Nephron (organoid): ENCODE measurements around the gene MYO16.

Experiments
- H3K27ac Mint-ChIP-seq, 3 experiments: 2 replicates each; pipeline ENCODE4 v1.8.0; 2020; ENCODE audit warnings: mixed read lengths in 3 of 3, mild to moderate bottlenecking in 2 of 3, moderate library complexity in 1 of 3
- H3K27me3 Mint-ChIP-seq: 2 replicates; pipeline ENCODE4 v1.8.0; 2021; ENCODE audit warnings: low read depth, mild to moderate bottlenecking, moderate library complexity, mixed read lengths
- H3K36me3 Mint-ChIP-seq: 2 replicates; pipeline ENCODE4 v1.8.0; 2020; ENCODE audit warnings: low read depth, mixed read lengths
- H3K4me1 Mint-ChIP-seq: 2 replicates; pipeline ENCODE4 v1.8.0; 2020; ENCODE audit warnings: mixed read lengths
- H3K4me3 Mint-ChIP-seq, 3 experiments: 2 replicates each; pipeline ENCODE4 v1.8.0; 2020; ENCODE audit warnings: mild to moderate bottlenecking in 3 of 3, mixed read lengths in 3 of 3, moderate library complexity in 2 of 3
- H3K9me3 Mint-ChIP-seq: 2 replicates; pipeline ENCODE4 v1.8.0; 2020; ENCODE audit warnings: mixed read lengths
- TF ChIP-seq, protein P1 (sequence below), 3 experiments: fragments of 200-600 bp; sonication (generic); IDR thresholded peaks; one replicate each; pipeline ENCODE4 v1.5.0; 2021; ENCODE audit warnings: antibody characterized with exemption in 3 of 3; ENCODE audit not compliant: unreplicated experiment in 3 of 3

MYO16 gene

GRCh38 chr13:109150696-109151095 lies 521.3 kb downstream of the MYO16 start:
- TF ChIP-seq, protein P1, sequence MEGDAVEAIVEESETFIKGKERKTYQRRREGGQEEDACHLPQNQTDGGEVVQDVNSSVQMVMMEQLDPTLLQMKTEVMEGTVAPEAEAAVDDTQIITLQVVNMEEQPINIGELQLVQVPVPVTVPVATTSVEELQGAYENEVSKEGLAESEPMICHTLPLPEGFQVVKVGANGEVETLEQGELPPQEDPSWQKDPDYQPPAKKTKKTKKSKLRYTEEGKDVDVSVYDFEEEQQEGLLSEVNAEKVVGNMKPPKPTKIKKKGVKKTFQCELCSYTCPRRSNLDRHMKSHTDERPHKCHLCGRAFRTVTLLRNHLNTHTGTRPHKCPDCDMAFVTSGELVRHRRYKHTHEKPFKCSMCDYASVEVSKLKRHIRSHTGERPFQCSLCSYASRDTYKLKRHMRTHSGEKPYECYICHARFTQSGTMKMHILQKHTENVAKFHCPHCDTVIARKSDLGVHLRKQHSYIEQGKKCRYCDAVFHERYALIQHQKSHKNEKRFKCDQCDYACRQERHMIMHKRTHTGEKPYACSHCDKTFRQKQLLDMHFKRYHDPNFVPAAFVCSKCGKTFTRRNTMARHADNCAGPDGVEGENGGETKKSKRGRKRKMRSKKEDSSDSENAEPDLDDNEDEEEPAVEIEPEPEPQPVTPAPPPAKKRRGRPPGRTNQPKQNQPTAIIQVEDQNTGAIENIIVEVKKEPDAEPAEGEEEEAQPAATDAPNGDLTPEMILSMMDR (IDR thresholded peaks at IDR 0.05; ENCODE audit: unreplicated experiment in 3 of 3), result no peak
- Mint-ChIP-seq H3K36me3 (no peaks in the 10 kb centered on the region), H3K27ac (no peak overlapping the region), H3K4me3 (no peak overlapping the region), H3K27me3 (peaks cover 13% of the 10 kb centered on the region), H3K4me1 (peaks cover 9% of the 10 kb centered on the region), H3K9me3 (no peaks in the 10 kb centered on the region)

GRCh38 chr13:109151255-109151654 lies 521.8 kb downstream of the MYO16 start:
- H3K27ac Mint-ChIP-seq, result no peak overlapping the region
- no peaks in the 10 kb centered on the region for H3K36me3 Mint-ChIP-seq
- peaks cover 14% of the 10 kb centered on the region for H3K4me1 Mint-ChIP-seq
- H3K9me3 Mint-ChIP-seq, result no peaks in the 10 kb centered on the region
- H3K27me3 Mint-ChIP-seq, result peaks cover 13% of the 10 kb centered on the region
- TF ChIP-seq, protein P1 (IDR thresholded peaks at IDR 0.05; ENCODE audit: unreplicated experiment in 3 of 3), result no peak
- no peak overlapping the region for H3K4me3 Mint-ChIP-seq

GRCh38 chr13:109151696-109152095 lies 522.3 kb downstream of the MYO16 start:
- Mint-ChIP-seq H3K9me3 (no peaks in the 10 kb centered on the region), H3K27ac (no peak overlapping the region), H3K4me3 (no peak overlapping the region), H3K27me3 (peaks cover 16% of the 10 kb centered on the region), H3K36me3 (no peaks in the 10 kb centered on the region), H3K4me1 (peaks cover 18% of the 10 kb centered on the region)
- TF ChIP-seq, protein P1 (IDR thresholded peaks at IDR 0.05; ENCODE audit: unreplicated experiment in 3 of 3), result no peak

GRCh38 chr13:109152311-109152820 lies 523.0 kb downstream of the MYO16 start:
- Mint-ChIP-seq H3K27me3 (peaks cover 23% of the 10 kb centered on the region), H3K4me3 (no peak overlapping the region), H3K4me1 (peaks cover 25% of the 10 kb centered on the region), H3K36me3 (no peaks in the 10 kb centered on the region), H3K27ac (no peak overlapping the region), H3K9me3 (no peaks in the 10 kb centered on the region)
- TF ChIP-seq, protein P1 (IDR thresholded peaks at IDR 0.05; ENCODE audit: unreplicated experiment in 3 of 3), result no peak

GRCh38 chr13:109152941-109153340 lies 523.5 kb downstream of the MYO16 start:
- Mint-ChIP-seq H3K4me3 (no peak overlapping the region), H3K4me1 (peaks cover 29% of the 10 kb centered on the region), H3K27me3 (peaks cover 26% of the 10 kb centered on the region), H3K36me3 (no peaks in the 10 kb centered on the region), H3K27ac (no peak overlapping the region), H3K9me3 (no peaks in the 10 kb centered on the region)
- TF ChIP-seq, protein P1 (IDR thresholded peaks at IDR 0.05; ENCODE audit: unreplicated experiment in 3 of 3), result no peak

- Mint-ChIP-seq H3K9me3 (no peaks in the 10 kb centered on the region), H3K4me3 (no peak overlapping the region), H3K4me1 (peaks cover 33% of the 10 kb centered on the region), H3K36me3 (no peaks in the 10 kb centered on the region), H3K27ac (no peak overlapping the region), H3K27me3 (peaks cover 23% of the 10 kb centered on the region)
- TF ChIP-seq, protein P1 (IDR thresholded peaks at IDR 0.05; ENCODE audit: unreplicated experiment in 3 of 3), result no peak
Observed at GRCh38 chr13:109154146-109154545, 524.7 kb downstream of the MYO16 start.
